Measurements from ENCODE around the gene ZSCAN23.
"Not testable (repeated sequence)": the region's sequence is repeated elsewhere in the genome, so short reads cannot be mapped to it uniquely, and the experiment has no call there.

ZSCAN23 gene

DNA sequence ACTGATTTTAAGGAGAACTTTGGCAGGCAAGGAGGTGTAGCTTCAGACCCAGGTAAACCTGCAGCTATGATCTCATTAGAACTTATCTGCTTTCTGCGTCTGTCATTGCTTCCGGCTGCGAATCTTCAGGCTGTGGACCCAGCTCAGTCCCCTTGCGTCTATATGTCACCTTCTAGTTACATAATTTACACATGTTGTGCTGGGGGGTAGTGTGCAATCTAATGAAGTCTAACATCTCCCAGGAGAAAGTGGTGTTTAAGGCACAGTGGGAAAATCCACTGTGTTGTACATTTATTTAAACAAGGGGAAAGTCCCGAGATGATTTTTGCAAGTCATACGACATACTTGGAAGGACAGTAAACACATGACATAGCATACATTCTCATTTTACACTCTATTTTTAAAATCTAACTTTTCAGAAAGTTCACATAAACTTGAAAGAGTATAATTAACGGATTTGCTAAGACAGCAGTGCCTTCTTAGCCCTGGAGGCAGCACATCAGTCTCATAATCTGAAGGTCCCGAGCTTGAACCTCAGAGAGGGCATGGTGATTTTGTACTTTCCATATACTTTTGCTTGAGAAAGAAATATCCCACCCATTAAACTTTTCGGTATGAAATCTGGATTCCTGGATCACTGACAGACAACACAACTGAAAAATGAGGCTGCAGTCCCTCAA is 37.1 kb upstream of the ZSCAN23 start:
- Histone ChIP-seq H3K27me3 (ENCODE audit: low read depth, low read length) (no peaks in the 10 kb centered on the region), H3K27ac (ENCODE audit: low read length) (no peak overlapping the region), H3K4me1 (ENCODE audit: low read length) (peaks cover 5% of the 10 kb centered on the region; the same call in 1 of the 2 replicates), H3K9ac (ENCODE audit: low read length) (no peak overlapping the region), H2AFZ (ENCODE audit: low read depth, low read length) (no peak overlapping the region), H3K9me3 (ENCODE audit: insufficient read depth, low read length) (no peaks in the 10 kb centered on the region), H4K20me1 (ENCODE audit: insufficient read depth, low read length) (no peaks in the 10 kb centered on the region), H3K4me3 (ENCODE audit: low read length) (no peak overlapping the region), H3K79me2 (ENCODE audit: low read length) (no peaks in the 10 kb centered on the region), H3K4me2 (ENCODE audit: low read length) (peak overlapping the region; percentile 46), H3K36me3 (replicated peaks; ENCODE audit: low read depth, low read length) (no peaks in the 10 kb centered on the region)
- TF ChIP-seq, protein P1, sequence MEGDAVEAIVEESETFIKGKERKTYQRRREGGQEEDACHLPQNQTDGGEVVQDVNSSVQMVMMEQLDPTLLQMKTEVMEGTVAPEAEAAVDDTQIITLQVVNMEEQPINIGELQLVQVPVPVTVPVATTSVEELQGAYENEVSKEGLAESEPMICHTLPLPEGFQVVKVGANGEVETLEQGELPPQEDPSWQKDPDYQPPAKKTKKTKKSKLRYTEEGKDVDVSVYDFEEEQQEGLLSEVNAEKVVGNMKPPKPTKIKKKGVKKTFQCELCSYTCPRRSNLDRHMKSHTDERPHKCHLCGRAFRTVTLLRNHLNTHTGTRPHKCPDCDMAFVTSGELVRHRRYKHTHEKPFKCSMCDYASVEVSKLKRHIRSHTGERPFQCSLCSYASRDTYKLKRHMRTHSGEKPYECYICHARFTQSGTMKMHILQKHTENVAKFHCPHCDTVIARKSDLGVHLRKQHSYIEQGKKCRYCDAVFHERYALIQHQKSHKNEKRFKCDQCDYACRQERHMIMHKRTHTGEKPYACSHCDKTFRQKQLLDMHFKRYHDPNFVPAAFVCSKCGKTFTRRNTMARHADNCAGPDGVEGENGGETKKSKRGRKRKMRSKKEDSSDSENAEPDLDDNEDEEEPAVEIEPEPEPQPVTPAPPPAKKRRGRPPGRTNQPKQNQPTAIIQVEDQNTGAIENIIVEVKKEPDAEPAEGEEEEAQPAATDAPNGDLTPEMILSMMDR (IDR thresholded peaks at IDR 0.05; ENCODE audit: low read depth, low read length), result no peak
- no peak for TF ChIP-seq EZH2phosphoT487 (IDR thresholded peaks at IDR 0.05; ENCODE audit: low read depth)

DNA sequence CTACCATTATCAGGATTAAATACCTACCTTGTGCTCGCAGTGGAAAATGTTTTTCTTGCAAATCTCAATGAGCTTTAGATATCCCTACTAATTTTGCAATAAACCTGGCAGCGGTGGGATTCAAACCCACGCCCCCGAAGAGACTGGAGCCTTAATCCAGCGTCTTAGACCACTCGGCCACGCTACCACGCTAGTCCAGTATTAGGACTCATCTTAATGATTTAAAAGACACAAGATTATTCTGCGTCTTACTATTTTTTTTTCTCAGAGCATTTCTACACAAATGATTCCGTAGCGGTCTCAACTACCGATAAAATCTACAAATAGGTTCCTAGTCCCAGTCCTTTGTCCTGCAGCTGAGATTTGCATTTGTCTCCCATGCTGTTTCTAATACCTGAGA is 35.2 kb upstream of the ZSCAN23 start:
- Histone ChIP-seq H3K27me3 (ENCODE audit: low read depth, low read length) (no peaks in the 10 kb centered on the region), H2AFZ (ENCODE audit: low read depth, low read length) (no peak overlapping the region), H3K4me2 (ENCODE audit: low read length) (no peak overlapping the region), H3K27ac (ENCODE audit: low read length) (no peak overlapping the region), H3K4me1 (ENCODE audit: low read length) (peaks cover 5% of the 10 kb centered on the region; the same call in 1 of the 2 replicates), H3K9ac (ENCODE audit: low read length) (no peak overlapping the region), H3K79me2 (ENCODE audit: low read length) (no peaks in the 10 kb centered on the region), H4K20me1 (ENCODE audit: insufficient read depth, low read length) (no peaks in the 10 kb centered on the region), H3K9me3 (ENCODE audit: insufficient read depth, low read length) (no peaks in the 10 kb centered on the region), H3K4me3 (ENCODE audit: low read length) (no peak overlapping the region), H3K36me3 (replicated peaks; ENCODE audit: low read depth, low read length) (no peaks in the 10 kb centered on the region)
- TF ChIP-seq, protein P1 (IDR thresholded peaks at IDR 0.05; ENCODE audit: low read depth, low read length), result no peak

DNA sequence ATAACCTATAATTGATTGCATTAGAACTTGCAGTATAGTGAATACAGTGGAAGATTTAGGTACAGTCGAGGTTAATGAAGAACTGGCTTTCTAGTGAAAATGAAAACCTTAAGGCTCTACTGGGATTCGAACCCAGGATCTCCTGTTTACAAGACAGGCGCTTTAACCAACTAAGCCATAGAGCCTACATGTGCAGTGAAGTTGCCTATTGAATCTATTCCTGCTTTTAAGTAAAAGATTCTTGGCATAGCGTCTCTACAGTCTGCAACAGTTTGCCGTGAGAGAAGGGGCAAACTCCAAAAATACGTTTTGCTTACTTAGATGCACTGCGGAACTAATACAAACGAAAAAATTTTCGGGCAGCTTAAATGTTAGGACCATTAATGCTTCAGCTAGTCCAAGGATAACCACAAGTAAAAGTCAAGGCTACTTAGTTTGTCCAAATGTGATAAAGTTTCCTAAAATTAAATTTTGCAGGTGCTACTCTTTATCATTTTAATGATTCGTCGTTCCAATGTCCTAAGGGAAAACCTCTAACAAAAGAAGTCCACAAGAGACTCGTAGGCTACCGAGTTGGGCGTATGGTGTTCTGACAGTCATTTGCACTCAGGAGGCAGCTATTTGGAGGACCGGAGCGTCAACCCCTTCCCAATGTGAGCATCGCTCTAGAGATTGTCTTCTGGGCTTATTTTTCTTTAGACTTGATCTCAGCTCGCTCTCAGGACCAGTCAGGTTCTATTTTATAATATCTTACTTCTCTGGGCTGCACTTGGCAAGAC is 31.3 kb upstream of the ZSCAN23 start:
- H3K79me2 ChIP-seq (ENCODE audit: low read length), result no peaks in the 10 kb centered on the region
- TF ChIP-seq, protein P1 (IDR thresholded peaks at IDR 0.05; ENCODE audit: low read depth, low read length), result no peak
- H3K27ac ChIP-seq (ENCODE audit: low read length), result no peak overlapping the region
- no peaks in the 10 kb centered on the region for H3K36me3 ChIP-seq (replicated peaks; ENCODE audit: low read depth, low read length)
- no peaks in the 10 kb centered on the region for H3K27me3 ChIP-seq (ENCODE audit: low read depth, low read length)
- H3K4me3 ChIP-seq (ENCODE audit: low read length), result peak overlapping the region; percentile 87
- no peaks in the 10 kb centered on the region for H4K20me1 ChIP-seq (ENCODE audit: insufficient read depth, low read length)
- H3K4me2 ChIP-seq (ENCODE audit: low read length), result peak overlapping the region; percentile 63
- H2AFZ ChIP-seq (ENCODE audit: low read depth, low read length), result peak overlapping the region; percentile 84
- H3K9ac ChIP-seq (ENCODE audit: low read length), result peak overlapping the region; percentile 48
- no peaks in the 10 kb centered on the region for H3K9me3 ChIP-seq (ENCODE audit: insufficient read depth, low read length)
- no peaks in the 10 kb centered on the region for H3K4me1 ChIP-seq (ENCODE audit: low read length)

DNA sequence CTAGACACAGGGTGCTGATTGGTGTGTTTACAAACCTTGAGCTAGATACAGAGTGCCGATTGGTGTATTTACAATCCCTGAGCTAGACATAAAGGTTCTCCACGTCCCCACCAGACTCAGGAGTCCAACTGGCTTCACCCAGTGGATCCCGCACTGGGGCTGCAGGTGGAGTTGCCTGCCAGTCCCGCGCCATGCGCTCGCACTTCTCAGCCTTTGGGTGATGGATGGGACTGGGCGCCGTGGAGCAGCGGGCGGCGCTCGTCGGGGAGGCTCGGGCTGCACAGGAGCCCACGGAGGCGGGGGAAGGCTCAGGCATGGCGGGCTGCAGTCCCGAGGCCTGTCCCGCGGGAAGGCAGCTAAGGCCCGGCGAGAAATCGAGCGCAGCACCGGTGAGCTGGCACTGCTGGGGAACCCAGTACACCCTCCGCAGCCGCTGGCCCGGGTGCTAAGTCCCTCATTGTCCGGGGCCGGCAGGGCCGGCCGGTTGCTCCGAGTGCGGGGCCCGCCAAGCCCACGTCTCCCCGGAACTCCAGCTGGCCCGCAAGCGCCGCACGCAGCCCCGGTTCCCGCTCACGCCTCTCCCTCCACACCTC is 26.0 kb upstream of the ZSCAN23 start:
- H3K36me3 ChIP-seq (replicated peaks; ENCODE audit: low read depth, low read length); H3K4me1 ChIP-seq (ENCODE audit: low read length); H3K9ac ChIP-seq (ENCODE audit: low read length); H3K9me3 ChIP-seq (ENCODE audit: insufficient read depth, low read length); H3K27ac ChIP-seq (ENCODE audit: low read length); H3K4me3 ChIP-seq (ENCODE audit: low read length); H4K20me1 ChIP-seq (ENCODE audit: insufficient read depth, low read length); H3K4me2 ChIP-seq (ENCODE audit: low read length); H3K27me3 ChIP-seq (ENCODE audit: low read depth, low read length); H2AFZ ChIP-seq (ENCODE audit: low read depth, low read length); H3K79me2 ChIP-seq (ENCODE audit: low read length): not testable (repeated sequence)
